Omental fat pad (tissue), 4 donors: ENCODE measurements around the gene PTPRD. TPM values are rescaled to one million over a fixed set of nuclear protein-coding genes. Genes with fewer than 3 reads are reported as not detected.
"Not testable (repeated sequence)": the region's sequence is repeated elsewhere in the genome, so short reads cannot be mapped to it uniquely, and the experiment has no call there.

Experiments used
- ATAC-seq: fragments of 150-250 bp; one replicate; pipeline ENCODE4 v1.9.1; 2016; ENCODE audit warnings: mild to moderate bottlenecking, moderate library complexity; ENCODE audit not compliant: low FRiP score
- DNase-seq: peaks from one replicate; pipeline ENCODE4 v3.0.0-alpha.2; 2019; ENCODE audit warnings: low spot score
- CTCF ChIP-seq, 3 donors: fragments of 450-650 bp; IDR thresholded peaks; one replicate each; pipeline ENCODE4 v1.5.1; 2016 to 2017; ENCODE audit warnings: antibody characterized with exemption in 3 of 3, mild to moderate bottlenecking in 3 of 3, moderate library complexity in 2 of 3
- total RNA-seq, 4 donors: library from RNA; depleted of rRNA; stranded (reverse); fragments of >200 nt; gene quantifications; one replicate each; pipeline ENCODE4 v1.1.0, GENCODE V29; 2016

The PTPRD gene
- total RNA-seq, 4 donors from 2014 or later: 3.5 to 34.2 (median 11.2) TPM

DNA sequence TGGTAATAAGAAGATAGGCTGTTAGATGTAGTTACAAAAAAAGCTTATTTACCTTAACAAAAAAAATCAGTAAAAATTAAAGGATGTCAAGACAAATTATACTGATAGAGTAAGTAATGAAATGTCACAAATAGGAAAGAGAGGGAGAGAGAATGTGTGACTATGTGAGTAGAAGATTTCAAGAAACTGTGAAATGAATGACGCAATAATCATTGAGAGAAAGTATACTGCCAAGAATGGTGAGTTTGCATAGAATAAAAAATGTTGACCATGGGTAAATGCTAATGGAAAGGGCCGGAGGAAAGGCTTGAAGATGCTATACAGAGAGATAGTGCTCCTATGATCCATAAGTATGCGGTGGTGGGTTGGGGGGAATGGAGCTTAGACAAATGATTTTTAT is 100.7 kb downstream of the PTPRD start:
- TF ChIP-seq CTCF (IDR thresholded peaks at IDR 0.05): no peak
- DNase-seq (no peak), ATAC-seq (no peak)

DNA sequence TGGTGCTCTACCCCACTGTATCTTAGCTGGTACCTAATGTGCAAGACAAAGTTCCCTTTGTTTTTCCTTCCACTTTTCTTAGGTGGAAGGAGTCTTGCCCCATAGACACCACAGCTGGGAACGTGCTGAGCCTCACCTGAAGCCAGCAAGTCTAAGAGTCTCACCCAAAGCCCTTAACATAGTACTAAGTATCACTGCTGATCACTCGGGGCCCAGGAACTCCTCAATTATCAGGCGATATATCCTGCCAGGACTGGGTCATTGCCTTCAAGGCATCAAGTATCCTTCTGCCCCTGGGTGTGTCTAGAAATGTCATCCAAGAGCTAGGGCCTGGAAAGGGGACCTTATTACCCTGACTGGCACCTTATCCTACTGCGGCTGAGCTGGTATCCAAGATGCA is 123.9 kb downstream of the PTPRD start:
- ATAC-seq: no peak
- DNase-seq: no peak
- no peak for TF ChIP-seq CTCF (IDR thresholded peaks at IDR 0.05)

DNA sequence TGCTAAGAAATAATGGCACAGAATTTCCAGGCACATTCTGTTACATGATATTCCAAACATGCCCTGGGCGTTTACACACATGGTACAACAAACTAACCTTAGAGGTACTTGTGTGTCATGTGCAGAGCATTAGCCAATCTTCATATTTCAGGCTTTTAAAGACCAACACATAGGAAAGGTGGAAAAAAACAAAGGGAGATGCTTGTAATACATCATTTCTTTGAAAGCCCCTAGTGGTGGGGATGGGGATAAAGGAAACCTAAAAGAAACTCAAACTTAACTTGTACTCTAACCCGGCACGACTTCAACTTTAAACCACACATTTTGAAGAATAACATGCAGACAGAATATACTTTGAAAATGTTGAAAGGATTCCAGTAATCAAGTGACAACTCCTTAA is 133.6 kb downstream of the PTPRD start:
- DNase-seq (no peak), ATAC-seq (no peak)
- no peak for TF ChIP-seq CTCF (IDR thresholded peaks at IDR 0.05)

DNA sequence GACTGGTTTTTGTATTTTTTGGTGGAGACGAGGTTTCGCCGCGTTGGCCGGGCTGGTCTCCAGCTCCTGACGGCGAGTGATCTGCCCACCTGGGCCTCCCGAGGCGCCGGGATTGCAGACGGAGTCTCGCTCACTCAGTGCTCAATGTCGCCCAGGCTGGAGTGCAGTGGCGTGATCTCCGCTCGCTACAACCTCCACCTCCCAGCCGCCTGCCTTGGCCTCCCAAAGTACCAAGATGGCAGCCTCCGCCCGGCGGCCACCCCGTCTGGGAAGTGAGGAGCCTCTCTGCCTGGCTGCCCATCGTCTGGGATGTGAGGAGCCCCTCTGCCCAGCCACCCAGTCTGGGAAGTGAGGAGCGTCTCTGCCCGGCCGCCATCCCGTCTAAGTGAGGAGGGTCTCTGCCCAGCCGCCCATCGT is 163.6 kb downstream of the PTPRD start:
- not testable (repeated sequence) for DNase-seq, ATAC-seq

GRCh38 chr9:10447036-10447435 is 165.8 kb downstream of the PTPRD start:
- TF ChIP-seq CTCF (IDR thresholded peaks at IDR 0.05): no peak
- ATAC-seq (no peak), DNase-seq (no peak)

DNA sequence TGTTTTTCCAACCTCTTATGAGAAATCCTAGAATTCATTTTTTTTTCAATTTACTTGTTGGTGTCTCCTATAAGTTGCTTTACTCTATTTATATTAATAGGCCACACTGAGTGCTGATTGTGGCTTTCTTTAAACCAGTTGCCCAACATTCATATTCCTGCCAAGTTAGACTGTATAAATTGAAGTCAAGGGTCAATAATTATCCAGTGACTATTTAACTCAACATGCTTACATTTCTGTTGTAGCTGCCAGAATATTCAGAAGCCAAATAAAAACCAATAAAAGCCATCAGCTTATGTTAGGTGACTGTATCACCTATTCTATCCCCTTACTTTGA is 169.0 kb downstream of the PTPRD start:
- TF ChIP-seq CTCF (IDR thresholded peaks at IDR 0.05): no peak

DNA sequence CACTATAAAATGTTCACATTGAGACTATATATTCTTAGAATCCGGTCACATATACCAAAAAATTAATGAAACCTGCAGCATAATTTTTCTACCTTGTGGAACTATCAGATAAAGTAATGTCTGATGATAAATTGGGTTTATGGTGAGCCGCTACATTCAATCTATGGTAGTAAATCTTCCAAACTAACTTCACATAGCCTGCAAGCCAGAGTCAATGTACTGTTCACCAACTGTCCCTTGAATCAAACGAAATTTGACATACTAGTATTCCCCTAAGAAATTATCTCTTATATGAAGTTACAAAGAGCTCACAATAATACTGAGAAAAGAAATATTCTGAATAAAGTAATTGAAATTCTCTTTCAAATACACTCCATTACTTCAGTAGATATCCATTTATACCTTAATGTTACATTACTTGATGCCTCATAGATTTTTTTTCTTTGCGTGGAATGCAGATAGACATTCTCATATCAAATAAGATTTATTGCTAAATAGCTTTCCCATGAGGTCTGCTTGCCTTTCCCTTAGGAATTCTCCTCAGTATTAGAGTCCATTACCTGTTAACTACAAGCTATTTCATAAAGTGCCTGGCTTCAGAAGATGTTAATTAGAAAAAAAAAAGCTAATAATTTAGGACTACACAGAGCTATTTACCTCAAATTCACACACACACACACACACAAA is 169.5 kb downstream of the PTPRD start:
- DNase-seq (no peak), ATAC-seq (no peak)
- TF ChIP-seq CTCF (IDR thresholded peaks at IDR 0.05): no peak

More for the DNA sequence above, 169.0 kb downstream of the PTPRD start:
- ATAC-seq (no peak), DNase-seq (no peak)
